Activated CD4-positive, alpha-beta T cell treated with anti-CD3 and anti-CD28 coated beads for 4 hours (primary cell): ENCODE results near the gene STK26.
"Not testable (repeated sequence)": the region's sequence is repeated elsewhere in the genome, so short reads cannot be mapped to it uniquely, and the experiment has no call there.

ENCODE experiments used
- DNase-seq, 2 donors: peaks; one replicate each; pipeline ENCODE4 v3.0.0-alpha.2; 2020

The STK26 gene

GRCh38 chrX:132040066-132040465 is 17.0 kb downstream of the STK26 start:
- no peak for DNase-seq

GRCh38 chrX:132041015-132041414 is 17.9 kb downstream of the STK26 start:
- DNase-seq, result no peak

- no peak for DNase-seq
These were observed 20.9 kb downstream of the STK26 start for GRCh38 chrX:132043977-132044376.

- DNase-seq, result no peak
These were observed 21.9 kb downstream of the STK26 start for GRCh38 chrX:132044953-132045352.

- DNase-seq, result no peak
These were observed 22.4 kb downstream of the STK26 start for GRCh38 chrX:132045456-132045855.

- DNase-seq, result no peak
These were observed 23.4 kb downstream of the STK26 start for GRCh38 chrX:132046533-132046932.

- DNase-seq, result not testable (repeated sequence)
These were observed 28.7 kb downstream of the STK26 start for GRCh38 chrX:132051778-132052177.

- DNase-seq, result no peak
These were observed 34.9 kb downstream of the STK26 start for GRCh38 chrX:132058050-132058449.

- DNase-seq, result no peak
These were observed 35.9 kb downstream of the STK26 start for GRCh38 chrX:132058975-132059374.

- no peak for DNase-seq
These were observed 37.0 kb downstream of the STK26 start for GRCh38 chrX:132059973-132060540.

- DNase-seq, result no peak
These were observed 40.2 kb downstream of the STK26 start for GRCh38 chrX:132063334-132063733.

- no peak for DNase-seq
These were observed 40.8 kb downstream of the STK26 start for GRCh38 chrX:132063862-132064261.

- DNase-seq, result no peak
These were observed 45.3 kb downstream of the STK26 start for GRCh38 chrX:132068405-132068804.

- DNase-seq, result no peak
These were observed 48.2 kb downstream of the STK26 start for GRCh38 chrX:132071254-132071653.

GRCh38 chrX:132077414-132077813 is 54.3 kb downstream of the STK26 start:
- no peak for DNase-seq

- no peak for DNase-seq
These were observed 54.8 kb downstream of the STK26 start for GRCh38 chrX:132077912-132078311.

- no peak for DNase-seq
These were observed 62.7 kb downstream of the STK26 start for GRCh38 chrX:132085786-132086185.

GRCh38 chrX:132086672-132087071 is 63.6 kb downstream of the STK26 start:
- DNase-seq, result no peak

- DNase-seq, result no peak
These were observed 65.8 kb downstream of the STK26 start for GRCh38 chrX:132088864-132089263.

- DNase-seq, result no peak
These were observed 67.5 kb downstream of the STK26 start for GRCh38 chrX:132090403-132091159.

GRCh38 chrX:132092439-132093065 is 69.5 kb downstream of the STK26 start:
- DNase-seq, result peak; percentile 23 to 50

- no peak for DNase-seq
These were observed 70.2 kb downstream of the STK26 start for GRCh38 chrX:132093239-132093860.

GRCh38 chrX:132094164-132094563 is 71.1 kb downstream of the STK26 start:
- DNase-seq, result no peak

GRCh38 chrX:132098704-132099103 is 75.6 kb downstream of the STK26 start:
- DNase-seq, result not testable (repeated sequence)
